Fibroblast of lung (primary cell): ENCODE results near the gene CTSO. TPM values are rescaled to one million over a fixed set of nuclear protein-coding genes. Genes with fewer than 3 reads are reported as not detected.

Experiments used
- DNase-seq, 2 donors: peaks; one replicate each; pipeline versions ENCODE4 v3.0.0 to v3.0.0-alpha.2; 2010; ENCODE audit warnings: low read depth in 2 of 2
- H2AFZ ChIP-seq: 2 replicates; pipeline ENCODE4 v1.5.1; 2012; ENCODE audit warnings: low read length, control low read depth, inconsistent platforms
- H3K27ac ChIP-seq: 2 replicates; pipeline ENCODE4 v1.5.1; 2011; ENCODE audit warnings: low read length, control low read depth; ENCODE audit not compliant: insufficient read depth
- H3K27me3 ChIP-seq: 2 replicates; pipeline ENCODE4 v1.5.1; 2011; ENCODE audit warnings: mild to moderate bottlenecking, low read length; ENCODE audit not compliant: control insufficient read depth, insufficient read depth
- H3K36me3 ChIP-seq: 2 replicates; pipeline ENCODE4 v1.5.1; 2011; ENCODE audit warnings: low read length; ENCODE audit not compliant: control insufficient read depth, insufficient read depth
- H3K4me1 ChIP-seq: 2 replicates; pipeline ENCODE4 v1.5.1; 2011; ENCODE audit warnings: low read length; ENCODE audit not compliant: control insufficient read depth, insufficient read depth; ENCODE audit errors: extremely low read depth
- H3K4me2 ChIP-seq: 2 replicates; pipeline ENCODE4 v1.5.1; 2011; ENCODE audit warnings: low read length, control low read depth; ENCODE audit not compliant: insufficient read depth; ENCODE audit errors: extremely low read depth
- H3K4me3 ChIP-seq, 4 experiments: fragments of 200-600 bp in 1 of 4; sonication (generic) in 1 of 4; replicated peaks in 1 of 4; 2 replicates each; pipeline ENCODE4 v1.5.1; 2011 to 2016; ENCODE audit warnings: low read length in 4 of 4, low read depth in 3 of 4, mild to moderate bottlenecking in 3 of 4, control low read depth in 2 of 4, inconsistent platforms in 1 of 4, mixed read lengths in 1 of 4; ENCODE audit not compliant: insufficient read depth in 1 of 4; ENCODE audit errors: control extremely low read depth in 1 of 4
- H3K79me2 ChIP-seq: 2 replicates; pipeline ENCODE4 v1.5.1; 2012; ENCODE audit warnings: mild to moderate bottlenecking, low read length, inconsistent platforms; ENCODE audit not compliant: control insufficient read depth, insufficient read depth
- H3K9ac ChIP-seq: 2 replicates; pipeline ENCODE4 v1.5.1; 2011; ENCODE audit warnings: mild to moderate bottlenecking, low read length, control low read depth; ENCODE audit not compliant: insufficient read depth
- H3K9me3 ChIP-seq: 2 replicates; pipeline ENCODE4 v1.5.1; 2012; ENCODE audit warnings: low read depth, low read length; ENCODE audit not compliant: control insufficient read depth, insufficient read depth
- H4K20me1 ChIP-seq: 2 replicates; pipeline ENCODE4 v1.5.1; 2011; ENCODE audit warnings: low read length; ENCODE audit not compliant: control insufficient read depth, insufficient read depth; ENCODE audit errors: extremely low read depth
- EZH2 ChIP-seq: IDR thresholded peaks from 2 replicates; pipeline ENCODE4 v1.5.1; 2012; ENCODE audit warnings: low read length, control low read depth, mild to moderate bottlenecking; ENCODE audit errors: missing control alignments
- polyA plus RNA-seq, 2 donors: library from polyadenylated mRNA; depleted of rRNA in 1 of 2; stranded (reverse) in 1 of 2; unstranded in 1 of 2; fragments of >200 nt; gene quantifications; 2 replicates each; pipeline ENCODE4 v1.2.1, GENCODE V29; 2011 to 2012; ENCODE audit warnings: missing spikeins in 1 of 2
- total RNA-seq: library from RNA; depleted of rRNA; stranded (reverse); fragments of >200 nt; gene quantifications from 2 replicates; pipeline ENCODE4 v1.2.1, GENCODE V29; 2014
- TF ChIP-seq, protein P1 (sequence below), 2 donors: IDR thresholded peaks in 1 of 2; conservative IDR thresholded peaks in 1 of 2; 1 replicate in 1 of 2; 2 replicates in 1 of 2; pipeline ENCODE4 v1.5.1; 2011 to 2012; ENCODE audit warnings: low read length in 2 of 2, control low read depth in 1 of 2, inconsistent platforms in 1 of 2, low read depth in 1 of 2, mild to moderate bottlenecking in 1 of 2

CTSO gene
- total and polyA plus RNA-seq, 2 donors (not counting 1 experiment from before 2014, with no cell fraction given) = 23.6 to 47.3 TPM

DNA sequence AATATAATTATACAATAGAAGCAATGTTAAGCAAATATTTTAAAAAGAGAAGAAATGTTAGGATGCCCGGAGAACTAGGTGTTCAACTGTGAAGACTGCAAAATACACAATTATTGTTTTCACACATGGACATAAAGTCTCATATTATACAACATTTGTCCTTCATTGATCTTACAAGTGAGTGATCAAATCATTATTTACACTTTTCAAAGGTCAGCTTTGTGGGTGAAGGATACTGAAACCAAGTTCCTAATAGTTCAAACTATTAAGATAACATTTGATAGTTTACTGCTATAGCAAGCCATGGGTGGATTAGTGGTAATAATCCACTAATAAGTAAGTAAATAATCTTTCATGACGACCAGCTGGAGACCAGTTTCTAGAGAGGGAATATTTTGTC is 23.3 kb downstream of the CTSO start:
- Histone ChIP-seq H3K27ac (no peak overlapping the region), H4K20me1 (no peaks in the 10 kb centered on the region), H3K9me3 (no peaks in the 10 kb centered on the region), H2AFZ (no peak overlapping the region), H3K79me2 (no peaks in the 10 kb centered on the region), H3K4me2 (no peak overlapping the region), H3K4me3 (no peak overlapping the region), H3K36me3 (no peaks in the 10 kb centered on the region), H3K4me1 (no peaks in the 10 kb centered on the region), H3K27me3 (no peaks in the 10 kb centered on the region), H3K9ac (no peak overlapping the region)
- DNase-seq = no peak
- TF ChIP-seq EZH2 = no peak
- TF ChIP-seq, protein P1, sequence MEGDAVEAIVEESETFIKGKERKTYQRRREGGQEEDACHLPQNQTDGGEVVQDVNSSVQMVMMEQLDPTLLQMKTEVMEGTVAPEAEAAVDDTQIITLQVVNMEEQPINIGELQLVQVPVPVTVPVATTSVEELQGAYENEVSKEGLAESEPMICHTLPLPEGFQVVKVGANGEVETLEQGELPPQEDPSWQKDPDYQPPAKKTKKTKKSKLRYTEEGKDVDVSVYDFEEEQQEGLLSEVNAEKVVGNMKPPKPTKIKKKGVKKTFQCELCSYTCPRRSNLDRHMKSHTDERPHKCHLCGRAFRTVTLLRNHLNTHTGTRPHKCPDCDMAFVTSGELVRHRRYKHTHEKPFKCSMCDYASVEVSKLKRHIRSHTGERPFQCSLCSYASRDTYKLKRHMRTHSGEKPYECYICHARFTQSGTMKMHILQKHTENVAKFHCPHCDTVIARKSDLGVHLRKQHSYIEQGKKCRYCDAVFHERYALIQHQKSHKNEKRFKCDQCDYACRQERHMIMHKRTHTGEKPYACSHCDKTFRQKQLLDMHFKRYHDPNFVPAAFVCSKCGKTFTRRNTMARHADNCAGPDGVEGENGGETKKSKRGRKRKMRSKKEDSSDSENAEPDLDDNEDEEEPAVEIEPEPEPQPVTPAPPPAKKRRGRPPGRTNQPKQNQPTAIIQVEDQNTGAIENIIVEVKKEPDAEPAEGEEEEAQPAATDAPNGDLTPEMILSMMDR (conservative IDR thresholded peaks at IDR 0.05 in 1 of 2, IDR thresholded peaks at IDR 0.05 in 1 of 2; ENCODE audit: low read depth in 1 of 2, low read length in 2 of 2) = no peak

DNA sequence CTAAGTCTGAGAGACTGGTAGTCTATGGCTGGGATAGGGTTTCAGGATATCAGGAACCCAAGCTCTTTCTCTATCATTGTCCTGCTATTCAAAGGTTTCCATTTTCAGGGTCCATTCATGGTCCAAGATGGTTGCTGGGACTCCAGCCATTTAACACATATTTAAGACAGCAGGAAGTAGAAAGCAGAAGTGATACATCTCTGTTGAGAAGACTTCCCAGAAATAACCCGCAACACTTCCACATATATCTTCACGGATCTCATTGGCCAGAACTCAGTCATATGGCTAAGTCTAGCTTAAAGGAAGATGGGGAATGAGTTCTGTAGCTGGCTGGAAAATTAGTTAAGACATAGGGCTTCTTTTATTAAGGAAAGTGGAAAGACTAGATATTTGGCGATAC is 23.8 kb downstream of the CTSO start:
- no peaks in the 10 kb centered on the region for H4K20me1 ChIP-seq
- no peaks in the 10 kb centered on the region for H3K79me2 ChIP-seq
- H3K4me1 ChIP-seq = no peaks in the 10 kb centered on the region
- H3K27ac ChIP-seq = no peak overlapping the region
- H3K27me3 ChIP-seq = no peaks in the 10 kb centered on the region
- no peak overlapping the region for H3K9ac ChIP-seq
- TF ChIP-seq, protein P1 (conservative IDR thresholded peaks at IDR 0.05 in 1 of 2, IDR thresholded peaks at IDR 0.05 in 1 of 2; ENCODE audit: low read depth in 1 of 2, low read length in 2 of 2) = no peak
- TF ChIP-seq EZH2 = no peak
- no peak overlapping the region for H2AFZ ChIP-seq
- no peaks in the 10 kb centered on the region for H3K9me3 ChIP-seq
- H3K36me3 ChIP-seq = no peaks in the 10 kb centered on the region
- no peak for DNase-seq
- no peak overlapping the region for H3K4me3 ChIP-seq
- no peak overlapping the region for H3K4me2 ChIP-seq

DNA sequence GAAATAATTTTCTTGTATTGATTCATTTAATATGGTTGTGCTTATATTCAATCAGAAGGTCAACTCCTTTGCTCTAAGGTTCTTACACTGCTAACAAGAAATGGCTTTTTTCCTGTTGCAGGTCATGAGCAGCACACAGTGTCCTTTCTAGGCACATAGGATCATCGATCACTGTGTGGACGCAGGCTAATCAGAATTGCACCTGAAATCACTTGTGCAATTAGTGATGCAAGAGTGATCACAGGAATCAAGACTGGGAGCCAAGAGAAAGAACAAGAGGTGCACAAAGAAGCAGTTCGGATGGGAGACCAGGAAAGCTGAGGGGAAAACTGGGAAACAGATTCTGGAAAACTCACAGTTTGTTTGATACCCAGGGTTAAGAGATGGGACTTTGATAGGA is 29.0 kb downstream of the CTSO start:
- H3K27ac ChIP-seq = no peak overlapping the region
- H3K4me3 ChIP-seq = no peak overlapping the region
- H3K4me1 ChIP-seq = no peaks in the 10 kb centered on the region
- no peak overlapping the region for H2AFZ ChIP-seq
- H3K9ac ChIP-seq = no peak overlapping the region
- TF ChIP-seq, protein P1 (conservative IDR thresholded peaks at IDR 0.05 in 1 of 2, IDR thresholded peaks at IDR 0.05 in 1 of 2; ENCODE audit: low read depth in 1 of 2, low read length in 2 of 2) = no peak
- TF ChIP-seq EZH2 = no peak
- no peak for DNase-seq
- no peaks in the 10 kb centered on the region for H3K79me2 ChIP-seq
- H3K4me2 ChIP-seq = no peak overlapping the region
- H4K20me1 ChIP-seq = no peaks in the 10 kb centered on the region
- no peaks in the 10 kb centered on the region for H3K9me3 ChIP-seq
- no peaks in the 10 kb centered on the region for H3K36me3 ChIP-seq
- no peaks in the 10 kb centered on the region for H3K27me3 ChIP-seq
